HCT116 (cell line): ENCODE data around the gene AGER. TPM values are rescaled to one million over a fixed set of nuclear protein-coding genes. Genes with fewer than 3 reads are reported as not detected.

Source experiments
- ATAC-seq: fragments of 200-7000 bp; cut with Tn5 transposase; 2 replicates; pipeline ENCODE4 v1.9.1; 2020; ENCODE audit warnings: mild to moderate bottlenecking, moderate library complexity
- BruUV-seq: library from RNA; stranded (reverse); fragments of 400-500 nt; replicated peaks from 2 replicates; lab custom pipeline; 2021; lab: Mats Ljungman, UMichigan
- CTCF ChIA-PET: fragments of 300-600 bp; sonication (Branson Sonifier 250); formaldehyde crosslinking; loops from one replicate; lab custom pipeline; 2021; ENCODE audit warnings: antibody characterized with exemption; lab: Charles Lee
- POLR2A ChIA-PET: fragments of 300-600, 350-600 bp; sonication (Branson Sonifier 250); formaldehyde crosslinking; loops from one replicate; lab custom pipeline; 2021; ENCODE audit warnings: antibody characterized with exemption; lab: Charles Lee
- RAD21 ChIA-PET, 2 experiments: fragments of 300-600 bp; sonication (Branson Sonifier 250); formaldehyde crosslinking; loops; one replicate each; lab custom pipeline; 2023; ENCODE audit warnings: low total read pairs in 2 of 2; ENCODE audit not compliant: uncharacterized antibody in 2 of 2, unreplicated experiment in 2 of 2, low non-redundant PET in 1 of 2; lab: Charles Lee
- DNase-seq: peaks from one replicate; pipeline ENCODE4 v3.0.0-alpha.2; 2010; ENCODE audit warnings: low read depth, low spot score
- H2AFZ ChIP-seq: fragments of 200-600 bp; shearing (Covaris generic), sonication (generic); 2 replicates; pipeline ENCODE4 v1.6.1; 2017; ENCODE audit warnings: low read depth, mixed run types, mixed read lengths, antibody characterized with exemption, low read length; ENCODE audit not compliant: poor library complexity, severe bottlenecking
- H3K27ac ChIP-seq: 2 replicates; pipeline ENCODE4 v1.5.1; 2012; ENCODE audit warnings: low read depth, low read length
- H3K27me3 ChIP-seq: fragments of 200-600 bp; sonication (generic); 2 replicates; pipeline ENCODE4 v1.6.1; 2016; ENCODE audit warnings: mixed run types, low read length, mixed read lengths; ENCODE audit not compliant: insufficient read depth
- H3K36me3 ChIP-seq, 2 experiments: fragments of 200-500 bp in 1 of 2; fragments of 200-600 bp in 1 of 2; sonication (Bioruptor generic) in 1 of 2; sonication (generic) in 1 of 2; 2 replicates each; pipeline versions ENCODE4 v1.5.1 to v1.6.1; 2014 to 2016; ENCODE audit warnings: low read length in 2 of 2, inconsistent platforms in 1 of 2, mixed read lengths in 1 of 2, mixed run types in 1 of 2; ENCODE audit not compliant: insufficient read depth in 2 of 2, control insufficient read depth in 1 of 2
- H3K4me1 ChIP-seq, 2 experiments: fragments of 200-600 bp in 1 of 2; sonication (generic) in 1 of 2; 2 replicates each; pipeline versions ENCODE4 v1.5.1 to v1.6.1; 2012 to 2017; ENCODE audit warnings: low read length in 2 of 2, inconsistent platforms in 1 of 2, mild to moderate bottlenecking in 1 of 2, mixed read lengths in 1 of 2, mixed run types in 1 of 2, moderate library complexity in 1 of 2; ENCODE audit not compliant: insufficient read depth in 2 of 2, control insufficient read depth in 1 of 2
- H3K4me2 ChIP-seq: fragments of 200-600 bp; sonication (generic); 2 replicates; pipeline ENCODE4 v1.6.1; 2017; ENCODE audit warnings: mixed run types, low read length, mixed read lengths
- H3K4me3 ChIP-seq, 2 experiments: fragments of 200-600 bp in 1 of 2; sonication (generic) in 1 of 2; replicated peaks in 1 of 2; 2 replicates each; pipeline ENCODE4 v1.5.1; 2011 to 2016; ENCODE audit warnings: low read length in 2 of 2, control low read depth in 1 of 2, low read depth in 1 of 2, mild to moderate bottlenecking in 1 of 2, mixed read lengths in 1 of 2, mixed run types in 1 of 2
- H3K79me2 ChIP-seq: fragments of 200-600 bp; sonication (generic); 2 replicates; pipeline ENCODE4 v1.6.1; 2017; ENCODE audit warnings: mild to moderate bottlenecking, mixed run types, low read length, moderate library complexity, mixed read lengths; ENCODE audit not compliant: insufficient read depth
- H3K9ac ChIP-seq: fragments of 200-600 bp; sonication (generic); 2 replicates; pipeline ENCODE4 v1.6.1; 2016; ENCODE audit warnings: low read length, mixed read lengths
- H3K9me2 ChIP-seq: fragments of 200-600 bp; sonication (generic), shearing (Covaris generic); 2 replicates; pipeline ENCODE4 v1.6.1; 2017; ENCODE audit warnings: mixed run types, mild to moderate bottlenecking, moderate library complexity; ENCODE audit not compliant: insufficient read depth
- H3K9me3 ChIP-seq, 2 experiments: fragments of 200-500 bp in 1 of 2; fragments of 200-600 bp in 1 of 2; sonication (Bioruptor generic) in 1 of 2; sonication (generic) in 1 of 2; 2 replicates each; pipeline ENCODE4 v1.6.1; 2014 to 2017; ENCODE audit warnings: low read length in 2 of 2, mixed read lengths in 2 of 2, inconsistent platforms in 1 of 2, low read depth in 1 of 2, mild to moderate bottlenecking in 1 of 2, mixed run types in 1 of 2, moderate library complexity in 1 of 2; ENCODE audit not compliant: control insufficient read depth in 1 of 2, insufficient read depth in 1 of 2
- H4K20me1 ChIP-seq: fragments of 200-600 bp; sonication (generic), shearing (Covaris generic); 2 replicates; pipeline ENCODE4 v1.6.1; 2017; ENCODE audit warnings: mixed run types, mild to moderate bottlenecking, moderate library complexity; ENCODE audit not compliant: insufficient read depth
- CBX3 ChIP-seq: IDR thresholded peaks from 2 replicates; pipeline ENCODE4 v1.6.1; 2012; ENCODE audit warnings: low read depth
- CEBPB ChIP-seq: IDR thresholded peaks from 2 replicates; pipeline ENCODE4 v1.6.1; 2012; ENCODE audit warnings: low read depth
- EGR1 ChIP-seq: IDR thresholded peaks from 2 replicates; pipeline ENCODE4 v1.6.1; 2012; ENCODE audit warnings: low read depth
- ELF1 ChIP-seq: IDR thresholded peaks from 2 replicates; pipeline ENCODE4 v1.6.1; 2012; ENCODE audit warnings: low read depth, borderline replicate concordance
- EZH2phosphoT487 ChIP-seq: fragments of 200-600 bp; IDR thresholded peaks from 2 replicates; pipeline ENCODE4 v1.6.1; 2018; ENCODE audit warnings: antibody characterized with exemption, borderline replicate concordance
- POLR2AphosphoS5 ChIP-seq: IDR thresholded peaks from 2 replicates; pipeline ENCODE4 v1.6.1; 2011; ENCODE audit warnings: mild to moderate bottlenecking, low read depth, low read length, moderate library complexity
- REST ChIP-seq: IDR thresholded peaks from 2 replicates; pipeline ENCODE4 v1.6.1; 2012; ENCODE audit warnings: low read depth
- SP1 ChIP-seq: IDR thresholded peaks from 2 replicates; pipeline ENCODE4 v1.6.1; 2012; ENCODE audit warnings: low read depth
- SRF ChIP-seq: IDR thresholded peaks from 2 replicates; pipeline ENCODE4 v1.6.1; 2012; ENCODE audit warnings: low read depth
- TCF7L2 ChIP-seq: IDR thresholded peaks from 2 replicates; pipeline ENCODE4 v1.7.0; 2011; ENCODE audit warnings: borderline replicate concordance, inconsistent platforms; ENCODE audit not compliant: insufficient read depth, insufficient read length; ENCODE audit errors: extremely low read depth
- YY1 ChIP-seq: IDR thresholded peaks from 2 replicates; pipeline ENCODE4 v1.6.1; 2011; ENCODE audit warnings: low read length, low read depth, moderate library complexity, mild to moderate bottlenecking; ENCODE audit not compliant: insufficient replicate concordance; ENCODE audit errors: extremely low read depth
- ZFX ChIP-seq: fragments of 450-650 bp; IDR thresholded peaks from 2 replicates; pipeline ENCODE4 v1.6.1; 2017
- ZNF274 ChIP-seq: fragments of 200-500 bp; sonication (Bioruptor generic); IDR thresholded peaks from 2 replicates; pipeline ENCODE4 v1.6.1; 2014; ENCODE audit warnings: mild to moderate bottlenecking, low read depth, low read length, inconsistent platforms
- intact Hi-C: fragments of 100-400 bp; cut with micrococcal nuclease; formaldehyde crosslinking; loops from 2 replicates; pipeline ENCODE4 v1.10.0; 2022
- total RNA-seq: library from RNA; stranded (reverse); gene quantifications from one replicate; pipeline ENCODE4 v1.2.1, GENCODE V29; 2021; ENCODE audit not compliant: unreplicated experiment
- TF ChIP-seq, protein P1 (sequence below): IDR thresholded peaks from 2 replicates; pipeline ENCODE4 v1.6.1; 2011; ENCODE audit warnings: mild to moderate bottlenecking, low read length, moderate library complexity; ENCODE audit not compliant: insufficient replicate concordance; ENCODE audit errors: extremely low read depth
- TF ChIP-seq, protein P2 (sequence below): IDR thresholded peaks from 2 replicates; pipeline ENCODE4 v1.6.1; 2012
- TF ChIP-seq, protein P3 (sequence below), 3 experiments: fragments of 200-600 bp in 1 of 3; sonication (generic) in 1 of 3; IDR thresholded peaks in 2 of 3; conservative IDR thresholded peaks in 1 of 3; 2 replicates each; pipeline ENCODE4 v1.5.1; 2012 to 2017; ENCODE audit warnings: low read depth in 2 of 3, low read length in 2 of 3, antibody characterized with exemption in 1 of 3, borderline replicate concordance in 1 of 3, control low read depth in 1 of 3, mild to moderate bottlenecking in 1 of 3, mixed read lengths in 1 of 3, mixed run types in 1 of 3, moderate library complexity in 1 of 3; ENCODE audit not compliant: insufficient read depth in 1 of 3

Gene AGER
- total RNA-seq, 1 experiment from 2014 or later = 22.6 TPM

- ChIA-PET CTCF (no interaction called here), RAD21 (no interaction called here), POLR2A (no interaction called here)
- H3K9me2 ChIP-seq = no peaks in the 10 kb centered on the region
- H3K27me3 ChIP-seq = no peaks in the 10 kb centered on the region
- H4K20me1 ChIP-seq = no peaks in the 10 kb centered on the region
- ATAC-seq (no peak), DNase-seq (no peak)
- no peaks in the 10 kb centered on the region for H3K36me3 ChIP-seq
- no TSS peak for BruUV-seq
- H3K4me3 ChIP-seq = no peak overlapping the region
- no peak overlapping the region for H3K27ac ChIP-seq
- H3K4me2 ChIP-seq = no peak overlapping the region
- H3K9me3 ChIP-seq = no peaks in the 10 kb centered on the region
- H3K4me1 ChIP-seq = no peaks in the 10 kb centered on the region
- intact Hi-C loops = no loop called here
- no peak overlapping the region for H2AFZ ChIP-seq
- no peak overlapping the region for H3K9ac ChIP-seq
- TF ChIP-seq SP1 (no peak), ELF1 (no peak), ZFX (no peak), SRF (no peak), REST (no peak), POLR2AphosphoS5 (no peak), CEBPB (no peak), YY1 (no peak), ZNF274 (no peak), TCF7L2 (no peak), EGR1 (no peak), EZH2phosphoT487 (no peak), CBX3 (no peak)
- TF ChIP-seq, protein P1, sequence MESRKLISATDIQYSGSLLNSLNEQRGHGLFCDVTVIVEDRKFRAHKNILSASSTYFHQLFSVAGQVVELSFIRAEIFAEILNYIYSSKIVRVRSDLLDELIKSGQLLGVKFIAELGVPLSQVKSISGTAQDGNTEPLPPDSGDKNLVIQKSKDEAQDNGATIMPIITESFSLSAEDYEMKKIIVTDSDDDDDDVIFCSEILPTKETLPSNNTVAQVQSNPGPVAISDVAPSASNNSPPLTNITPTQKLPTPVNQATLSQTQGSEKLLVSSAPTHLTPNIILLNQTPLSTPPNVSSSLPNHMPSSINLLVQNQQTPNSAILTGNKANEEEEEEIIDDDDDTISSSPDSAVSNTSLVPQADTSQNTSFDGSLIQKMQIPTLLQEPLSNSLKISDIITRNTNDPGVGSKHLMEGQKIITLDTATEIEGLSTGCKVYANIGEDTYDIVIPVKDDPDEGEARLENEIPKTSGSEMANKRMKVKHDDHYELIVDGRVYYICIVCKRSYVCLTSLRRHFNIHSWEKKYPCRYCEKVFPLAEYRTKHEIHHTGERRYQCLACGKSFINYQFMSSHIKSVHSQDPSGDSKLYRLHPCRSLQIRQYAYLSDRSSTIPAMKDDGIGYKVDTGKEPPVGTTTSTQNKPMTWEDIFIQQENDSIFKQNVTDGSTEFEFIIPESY = no peak
- TF ChIP-seq, protein P2, sequence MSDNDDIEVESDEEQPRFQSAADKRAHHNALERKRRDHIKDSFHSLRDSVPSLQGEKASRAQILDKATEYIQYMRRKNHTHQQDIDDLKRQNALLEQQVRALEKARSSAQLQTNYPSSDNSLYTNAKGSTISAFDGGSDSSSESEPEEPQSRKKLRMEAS = no peak
- TF ChIP-seq, protein P3, sequence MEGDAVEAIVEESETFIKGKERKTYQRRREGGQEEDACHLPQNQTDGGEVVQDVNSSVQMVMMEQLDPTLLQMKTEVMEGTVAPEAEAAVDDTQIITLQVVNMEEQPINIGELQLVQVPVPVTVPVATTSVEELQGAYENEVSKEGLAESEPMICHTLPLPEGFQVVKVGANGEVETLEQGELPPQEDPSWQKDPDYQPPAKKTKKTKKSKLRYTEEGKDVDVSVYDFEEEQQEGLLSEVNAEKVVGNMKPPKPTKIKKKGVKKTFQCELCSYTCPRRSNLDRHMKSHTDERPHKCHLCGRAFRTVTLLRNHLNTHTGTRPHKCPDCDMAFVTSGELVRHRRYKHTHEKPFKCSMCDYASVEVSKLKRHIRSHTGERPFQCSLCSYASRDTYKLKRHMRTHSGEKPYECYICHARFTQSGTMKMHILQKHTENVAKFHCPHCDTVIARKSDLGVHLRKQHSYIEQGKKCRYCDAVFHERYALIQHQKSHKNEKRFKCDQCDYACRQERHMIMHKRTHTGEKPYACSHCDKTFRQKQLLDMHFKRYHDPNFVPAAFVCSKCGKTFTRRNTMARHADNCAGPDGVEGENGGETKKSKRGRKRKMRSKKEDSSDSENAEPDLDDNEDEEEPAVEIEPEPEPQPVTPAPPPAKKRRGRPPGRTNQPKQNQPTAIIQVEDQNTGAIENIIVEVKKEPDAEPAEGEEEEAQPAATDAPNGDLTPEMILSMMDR (IDR thresholded peaks at IDR 0.05 in 2 of 3, conservative IDR thresholded peaks at IDR 0.05 in 1 of 3; ENCODE audit: borderline replicate concordance in 1 of 3, insufficient read depth in 1 of 3, low read depth in 2 of 3, low read length in 2 of 3) = no peak
- no peaks in the 10 kb centered on the region for H3K79me2 ChIP-seq
These were observed 24.9 kb upstream of the AGER start for GRCh38 chr6:32208996-32209395.
